Mesenchymal stem cell (in vitro differentiated cells and primary cell): ENCODE data around the gene MAP1LC3A.

Experiments used
- DNase-seq: peaks from one replicate; pipeline ENCODE4 v3.0.0-alpha.2; 2013
- H2AFZ ChIP-seq: one replicate; pipeline ENCODE4 v1.6.1; 2013; ENCODE audit warnings: low read depth, mild to moderate bottlenecking, control low read depth, inconsistent platforms, low read length, moderate library complexity
- H2AK5ac ChIP-seq: 2 replicates; pipeline ENCODE4 v1.6.1; 2013; ENCODE audit warnings: low read length, moderate library complexity, mild to moderate bottlenecking, inconsistent platforms; ENCODE audit not compliant: severe bottlenecking
- H2BK120ac ChIP-seq: one replicate; pipeline ENCODE4 v1.6.1; 2013; ENCODE audit warnings: low read depth, mild to moderate bottlenecking, inconsistent platforms, low read length, moderate library complexity
- H2BK12ac ChIP-seq, 2 experiments: one replicate each; pipeline ENCODE4 v1.6.1; 2013; ENCODE audit warnings: inconsistent platforms in 2 of 2, low read length in 2 of 2, mild to moderate bottlenecking in 2 of 2, moderate library complexity in 2 of 2, control low read depth in 1 of 2
- H2BK15ac ChIP-seq: one replicate; pipeline ENCODE4 v1.6.1; 2013; ENCODE audit warnings: mild to moderate bottlenecking, low read depth, inconsistent platforms; ENCODE audit not compliant: poor library complexity, severe bottlenecking
- H2BK5ac ChIP-seq: 2 replicates; pipeline ENCODE4 v1.6.1; 2013; ENCODE audit warnings: low read depth, mild to moderate bottlenecking, low read length, control low read depth, inconsistent platforms; ENCODE audit not compliant: poor library complexity, severe bottlenecking
- H3K14ac ChIP-seq, 2 experiments: one replicate each; pipeline ENCODE4 v1.6.1; 2013; ENCODE audit warnings: inconsistent platforms in 2 of 2, low read length in 2 of 2, control low read depth in 1 of 2, mild to moderate bottlenecking in 1 of 2, moderate library complexity in 1 of 2
- H3K18ac ChIP-seq, 2 experiments: one replicate each; pipeline ENCODE4 v1.6.1; 2013; ENCODE audit warnings: inconsistent platforms in 2 of 2, low read length in 2 of 2, control low read depth in 1 of 2, low read depth in 1 of 2, mild to moderate bottlenecking in 1 of 2
- H3K23ac ChIP-seq, 2 experiments: one replicate each; pipeline ENCODE4 v1.6.1; 2013; ENCODE audit warnings: inconsistent platforms in 2 of 2, low read length in 2 of 2, mild to moderate bottlenecking in 2 of 2, moderate library complexity in 2 of 2, control low read depth in 1 of 2
- H3K27ac ChIP-seq: 2 replicates; pipeline ENCODE4 v1.5.1; 2013; ENCODE audit warnings: mild to moderate bottlenecking, moderate library complexity, low read length, control low read depth, inconsistent platforms; ENCODE audit not compliant: poor library complexity, severe bottlenecking
- H3K27me3 ChIP-seq, 2 experiments: 2 replicates each; pipeline versions ENCODE4 v1.6.1 to v1.7.0; 2013; ENCODE audit warnings: low read length in 2 of 2, mild to moderate bottlenecking in 2 of 2, moderate library complexity in 2 of 2, control low read depth in 1 of 2, inconsistent platforms in 1 of 2; ENCODE audit not compliant: control insufficient read depth in 1 of 2, insufficient read depth in 1 of 2
- H3K36me3 ChIP-seq, 2 experiments: 2 replicates each; pipeline versions ENCODE4 v1.6.1 to v1.7.0; 2013; ENCODE audit warnings: low read length in 2 of 2, control low read depth in 1 of 2, inconsistent platforms in 1 of 2, low read depth in 1 of 2, mild to moderate bottlenecking in 1 of 2; ENCODE audit not compliant: insufficient read depth in 2 of 2, control insufficient read depth in 1 of 2
- H3K4ac ChIP-seq, 2 experiments: one replicate each; pipeline ENCODE4 v1.6.1; 2013; ENCODE audit warnings: inconsistent platforms in 2 of 2, low read length in 2 of 2, mild to moderate bottlenecking in 2 of 2, moderate library complexity in 2 of 2, control low read depth in 1 of 2, low read depth in 1 of 2
- H3K4me1 ChIP-seq: 2 replicates; pipeline ENCODE4 v1.6.1; 2013; ENCODE audit warnings: low read depth, low read length, control low read depth; ENCODE audit not compliant: control insufficient read depth, insufficient read depth
- H3K4me2 ChIP-seq: 2 replicates; pipeline ENCODE4 v1.6.1; 2013; ENCODE audit warnings: low read length, mild to moderate bottlenecking, inconsistent platforms; ENCODE audit not compliant: poor library complexity, severe bottlenecking
- H3K4me3 ChIP-seq, 2 experiments: 2 replicates each; pipeline versions ENCODE4 v1.5.1 to v1.7.0; 2013; ENCODE audit warnings: low read length in 2 of 2, mild to moderate bottlenecking in 2 of 2, control low read depth in 1 of 2, low read depth in 1 of 2; ENCODE audit not compliant: insufficient read depth in 1 of 2
- H3K79me1 ChIP-seq: replicated peaks from 2 replicates; pipeline ENCODE4 v1.6.1; 2013; ENCODE audit warnings: mild to moderate bottlenecking, control low read depth, low read length, inconsistent platforms; ENCODE audit not compliant: poor library complexity, severe bottlenecking
- H3K9ac ChIP-seq: 2 replicates; pipeline ENCODE4 v1.7.0; 2013; ENCODE audit warnings: mild to moderate bottlenecking, low read length, moderate library complexity
- H3K9me3 ChIP-seq: 2 replicates; pipeline ENCODE4 v1.7.0; 2013; ENCODE audit warnings: mild to moderate bottlenecking, low read length; ENCODE audit not compliant: control insufficient read depth
- H4K8ac ChIP-seq: one replicate; pipeline ENCODE4 v1.6.1; 2013; ENCODE audit warnings: inconsistent platforms, mild to moderate bottlenecking, low read length, moderate library complexity
- H4K91ac ChIP-seq: one replicate; pipeline ENCODE4 v1.6.1; 2013; ENCODE audit warnings: mild to moderate bottlenecking, low read length, inconsistent platforms
- WGBS: methylation state at CpG from one replicate; pipeline ENCODE4 v1.1.7; 2013; ENCODE audit warnings: mixed read lengths; 5-methylcytosine and 5-hydroxymethylcytosine counted together

MAP1LC3A gene

DNA sequence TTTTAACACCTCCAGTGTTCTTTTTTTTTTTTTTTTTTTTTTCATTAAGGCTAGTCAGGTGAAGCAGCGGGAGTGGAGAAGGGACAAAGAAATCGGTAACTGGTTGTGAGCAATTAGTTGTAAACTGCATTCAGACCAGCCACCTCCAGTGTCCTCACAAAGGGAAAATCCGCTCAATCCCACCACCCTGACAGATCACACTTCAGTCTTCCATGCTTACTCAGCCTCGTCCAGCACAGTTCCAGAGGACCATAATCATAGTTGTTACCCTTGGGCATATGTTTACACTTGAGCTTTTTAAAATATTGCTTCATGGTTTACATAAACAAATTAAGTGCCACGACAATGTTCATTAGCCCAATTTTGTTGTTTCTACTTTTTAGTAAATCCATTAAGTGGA lies 32.1 kb upstream of the MAP1LC3A start:
- 69% methylated on average over 2 of the region's 5 CpGs for WGBS
- H2AK5ac ChIP-seq: no peak overlapping the region

DNA sequence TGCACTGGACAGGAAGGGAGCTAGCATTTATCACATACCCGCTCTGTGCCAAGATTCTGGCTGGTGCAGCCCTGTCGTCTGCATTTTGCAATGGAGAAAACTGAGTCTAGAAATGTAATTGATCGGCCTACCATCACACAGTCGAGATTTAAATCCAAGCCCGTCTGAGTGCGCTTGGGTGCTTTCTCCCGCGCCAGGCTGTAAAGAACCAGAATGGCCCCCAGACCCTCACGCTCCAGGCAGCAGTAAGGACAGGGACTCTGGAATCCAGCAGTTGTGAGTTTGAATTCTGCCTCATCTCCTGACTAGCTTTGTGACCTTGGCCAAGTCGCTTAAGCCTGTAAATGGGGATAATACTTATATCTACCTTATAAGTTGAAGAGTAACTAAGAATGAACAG lies 31.5 kb upstream of the MAP1LC3A start:
- Histone ChIP-seq H3K27ac (peak overlapping the region; percentile 55), H3K4me1 (peaks cover 37% of the 10 kb centered on the region), H2AFZ (no peak overlapping the region), H2BK12ac (no peak overlapping the region), H3K9ac (peak overlapping the region; percentile 75), H4K91ac (no peak overlapping the region), H4K8ac (no peak overlapping the region), H2BK5ac (no peak overlapping the region), H3K18ac (no peak overlapping the region), H3K4me2 (no peak overlapping the region), H3K9me3 (no peaks in the 10 kb centered on the region), H3K79me1 (peaks cover 36% of the 10 kb centered on the region), H3K36me3 (peaks cover 48 to 68% of the 10 kb centered on the region in 2 experiments), H3K14ac (no peak overlapping the region), H3K27me3 (no peaks in the 10 kb centered on the region), H2BK120ac (no peak overlapping the region), H3K4ac (no peak overlapping the region), H2AK5ac (peak overlapping the region; percentile 90), H3K23ac (no peak overlapping the region), H3K4me3 (peak overlapping the region in 1 of 2 experiments; percentile 29), H2BK15ac (no peak overlapping the region)
- 95% methylated on average over 10 of the region's 10 CpGs for WGBS
- DNase-seq: no peak

More for the DNA sequence above, 32.1 kb upstream of the MAP1LC3A start:
- Histone ChIP-seq H3K14ac (no peak overlapping the region), H3K4ac (no peak overlapping the region), H2AFZ (no peak overlapping the region), H2BK5ac (no peak overlapping the region), H3K9me3 (no peaks in the 10 kb centered on the region), H2BK12ac (no peak overlapping the region), H4K91ac (no peak overlapping the region), H2BK15ac (no peak overlapping the region), H3K27ac (peak overlapping the region; percentile 68), H3K27me3 (no peaks in the 10 kb centered on the region), H3K18ac (no peak overlapping the region), H4K8ac (no peak overlapping the region), H2BK120ac (no peak overlapping the region), H3K79me1 (peaks cover 31% of the 10 kb centered on the region), H3K36me3 (peaks cover 45 to 66% of the 10 kb centered on the region in 2 experiments), H3K9ac (peak overlapping the region; percentile 75), H3K4me1 (peaks cover 35% of the 10 kb centered on the region), H3K4me3 (peak overlapping the region in 1 of 2 experiments; percentile 29), H3K23ac (no peak overlapping the region), H3K4me2 (no peak overlapping the region)
- DNase-seq: peak; percentile 39

DNA sequence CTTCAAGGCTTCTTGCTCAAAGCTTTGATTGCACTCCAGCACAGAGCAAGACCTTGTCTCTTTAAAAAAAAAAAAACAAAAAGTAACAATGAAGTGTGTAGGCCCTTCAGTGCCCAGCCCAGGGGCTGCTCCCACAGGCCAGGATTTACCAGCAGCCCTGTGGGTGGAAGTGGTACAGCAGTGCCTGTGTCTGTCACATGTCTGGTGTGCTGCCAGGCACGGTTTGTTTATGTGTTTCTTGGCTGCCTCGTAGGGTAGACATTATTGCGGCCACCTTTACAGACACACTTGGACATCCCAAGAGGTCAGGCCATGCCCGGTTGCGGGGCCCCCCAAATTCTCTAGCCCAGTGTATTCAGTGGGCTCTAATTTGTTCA lies 29.6 kb upstream of the MAP1LC3A start:
- no peak overlapping the region for H2BK15ac ChIP-seq
- no peak overlapping the region for H2BK5ac ChIP-seq
- WGBS: 85% methylated on average over 5 of the region's 5 CpGs
- peaks cover 33% of the 10 kb centered on the region for H3K4me1 ChIP-seq
- DNase-seq: no peak
- H3K4ac ChIP-seq: no peak overlapping the region
- H3K4me2 ChIP-seq: no peak overlapping the region
- H2AFZ ChIP-seq: no peak overlapping the region
- no peak overlapping the region for H3K4me3 ChIP-seq
- H2AK5ac ChIP-seq: peak overlapping the region; percentile 10
- H3K14ac ChIP-seq: no peak overlapping the region
- no peak overlapping the region for H2BK120ac ChIP-seq
- H3K27me3 ChIP-seq: no peaks in the 10 kb centered on the region
- H3K27ac ChIP-seq: no peak overlapping the region
- H3K36me3 ChIP-seq: peaks cover 59 to 73% of the 10 kb centered on the region in 2 experiments
- no peak overlapping the region for H2BK12ac ChIP-seq
- H3K9me3 ChIP-seq: no peaks in the 10 kb centered on the region
- no peak overlapping the region for H3K23ac ChIP-seq
- no peak overlapping the region for H4K91ac ChIP-seq
- H3K79me1 ChIP-seq: peaks cover 44% of the 10 kb centered on the region
- no peak overlapping the region for H4K8ac ChIP-seq
- H3K9ac ChIP-seq: no peak overlapping the region
- H3K18ac ChIP-seq: peak overlapping the region in 1 of 2 experiments; percentile 5

DNA sequence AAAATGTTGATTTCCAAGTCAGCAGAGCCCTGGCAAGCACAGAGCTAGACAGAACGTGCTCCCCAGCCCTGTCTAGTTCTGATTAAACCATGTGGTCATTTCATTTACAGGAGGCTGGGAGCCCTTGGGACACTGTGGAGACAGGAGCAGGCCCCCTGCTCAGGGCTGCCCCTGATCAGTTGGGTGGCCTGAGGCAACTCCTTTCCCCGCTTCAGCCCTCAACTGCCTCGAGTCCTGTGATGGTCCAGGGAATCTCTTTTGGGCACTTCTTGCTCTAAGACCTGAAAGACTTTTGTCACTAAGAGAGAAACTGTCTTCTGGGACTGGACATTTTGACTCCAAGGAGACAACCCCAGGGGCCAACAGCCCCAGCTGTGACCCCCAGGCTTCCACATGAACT lies 28.8 kb upstream of the MAP1LC3A start:
- Histone ChIP-seq H3K9me3 (no peaks in the 10 kb centered on the region), H3K4me2 (no peak overlapping the region), H3K27ac (no peak overlapping the region), H2BK15ac (no peak overlapping the region), H2AK5ac (no peak overlapping the region), H3K18ac (no peak overlapping the region), H3K4me3 (no peak overlapping the region), H3K4ac (no peak overlapping the region), H4K91ac (no peak overlapping the region), H3K4me1 (peaks cover 33% of the 10 kb centered on the region), H3K14ac (no peak overlapping the region), H4K8ac (no peak overlapping the region), H3K9ac (no peak overlapping the region), H3K36me3 (peaks cover 66 to 81% of the 10 kb centered on the region in 2 experiments), H2AFZ (no peak overlapping the region), H3K27me3 (no peaks in the 10 kb centered on the region), H2BK5ac (no peak overlapping the region), H2BK12ac (no peak overlapping the region), H3K79me1 (peaks cover 51% of the 10 kb centered on the region), H3K23ac (no peak overlapping the region), H2BK120ac (no peak overlapping the region)
- no peak for DNase-seq
- whole genome bisulfite sequencing: 98% methylated on average over 3 of the region's 3 CpGs
